H1 (cell line): ENCODE results near the gene DNAAF5. TPM values are rescaled to one million over a fixed set of nuclear protein-coding genes. Genes with fewer than 3 reads are reported as not detected.

Experiments
- CTCF ChIA-PET: fragments of 300-600 bp; sonication (Branson Sonifier 250); formaldehyde crosslinking; loops from one replicate; lab custom pipeline; 2021; ENCODE audit not compliant: partially characterized antibody; lab: Charles Lee
- POLR2A ChIA-PET: fragments of 300-600 bp; sonication (Branson Sonifier 250); formaldehyde crosslinking; loops from one replicate; lab custom pipeline; 2021; ENCODE audit warnings: inconsistent platforms; ENCODE audit not compliant: partially characterized antibody; lab: Charles Lee
- DNase-seq, 2 experiments: peaks; one replicate each; pipeline versions ENCODE4 v3.0.0 to v3.0.0-alpha.2; 2010 to 2022; ENCODE audit warnings: low spot score in 2 of 2, low read depth in 1 of 2, mixed read lengths in 1 of 2
- FAIRE-seq: peaks from 2 replicates; lab custom pipeline; 2011; peaks lifted over from hg19 to GRCh38; lab: Jason Lieb, UNC
- H2AFZ ChIP-seq: 2 replicates; pipeline ENCODE4 v1.8.1; 2012; ENCODE audit warnings: low read length, inconsistent platforms
- H2AK5ac ChIP-seq: 2 replicates; pipeline ENCODE4 v1.6.1; 2013; ENCODE audit warnings: low read depth, low read length
- H2BK120ac ChIP-seq: replicated peaks from 2 replicates; pipeline ENCODE3; 2013; ENCODE audit warnings: low read depth, low read length, inconsistent platforms
- H2BK12ac ChIP-seq: 2 replicates; pipeline ENCODE4 v1.6.1; 2013; ENCODE audit warnings: low read depth, low read length
- H2BK15ac ChIP-seq: 2 replicates; pipeline ENCODE4 v1.6.1; 2013; ENCODE audit warnings: low read length
- H2BK20ac ChIP-seq: 2 replicates; pipeline ENCODE4 v1.6.1; 2013; ENCODE audit warnings: low read length
- H2BK5ac ChIP-seq: 2 replicates; pipeline ENCODE4 v1.6.1; 2013; ENCODE audit warnings: low read depth, low read length
- H3K14ac ChIP-seq: 2 replicates; pipeline ENCODE4 v1.6.1; 2013; ENCODE audit warnings: inconsistent platforms; ENCODE audit not compliant: insufficient read length
- H3K18ac ChIP-seq: 2 replicates; pipeline ENCODE4 v1.6.1; 2013; ENCODE audit warnings: low read length; ENCODE audit errors: extremely low read depth
- H3K23ac ChIP-seq: 2 replicates; pipeline ENCODE4 v1.6.1; 2013; ENCODE audit warnings: inconsistent platforms; ENCODE audit not compliant: insufficient read length
- H3K23me2 ChIP-seq: 2 replicates; pipeline ENCODE4 v1.6.1; 2013; ENCODE audit warnings: low read depth, low read length
- H3K27ac ChIP-seq: 2 replicates; pipeline ENCODE4 v1.6.1; 2011; ENCODE audit warnings: low read depth, low read length, inconsistent platforms
- H3K27me3 ChIP-seq, 4 experiments: replicated peaks in 1 of 4; 1 replicate in 1 of 4; 2 replicates in 3 of 4; pipeline versions ENCODE4 v1.6.1 to v1.8.1; 2011 to 2013; ENCODE audit warnings: low read length in 3 of 4, mild to moderate bottlenecking in 3 of 4, inconsistent platforms in 2 of 4, mixed read lengths in 2 of 4, moderate library complexity in 1 of 4; ENCODE audit not compliant: control insufficient read depth in 3 of 4, insufficient read depth in 3 of 4; ENCODE audit errors: extremely low read depth in 1 of 4
- H3K36me3 ChIP-seq, 4 experiments: 2 replicates each; pipeline versions ENCODE4 v1.6.1 to v1.8.1; 2011 to 2013; ENCODE audit warnings: mild to moderate bottlenecking in 4 of 4, low read length in 3 of 4, moderate library complexity in 2 of 4, control low read depth in 1 of 4, inconsistent platforms in 1 of 4; ENCODE audit not compliant: insufficient read depth in 4 of 4, control insufficient read depth in 2 of 4
- H3K4ac ChIP-seq: replicated peaks from 2 replicates; pipeline ENCODE3; 2013; ENCODE audit warnings: low read length, low read depth, mixed read lengths, inconsistent platforms; ENCODE audit not compliant: insufficient read length
- H3K4me1 ChIP-seq, 4 experiments: replicated peaks in 1 of 4; 1 replicate in 1 of 4; 2 replicates in 3 of 4; pipeline versions ENCODE4 v1.6.1 to v1.8.1; 2011 to 2013; ENCODE audit warnings: low read length in 3 of 4, inconsistent platforms in 2 of 4, mixed read lengths in 1 of 4; ENCODE audit not compliant: insufficient read depth in 4 of 4, control insufficient read depth in 3 of 4
- H3K4me2 ChIP-seq, 2 experiments: 2 replicates each; pipeline versions ENCODE4 v1.6.1 to v1.8.1; 2011 to 2013; ENCODE audit warnings: low read depth in 2 of 2, low read length in 2 of 2, control low read depth in 1 of 2, inconsistent platforms in 1 of 2, mild to moderate bottlenecking in 1 of 2; ENCODE audit not compliant: insufficient read depth in 1 of 2
- H3K4me3 ChIP-seq, 4 experiments: fragments of 200-600, 300-600 bp in 1 of 4; sonication (generic), shearing (Covaris generic), sonication (Bioruptor Twin) in 1 of 4; 2 replicates each; pipeline versions ENCODE4 v1.5.1 to v1.8.1; 2011 to 2016; ENCODE audit warnings: low read length in 4 of 4, low read depth in 3 of 4, control low read depth in 2 of 4, inconsistent platforms in 2 of 4, mild to moderate bottlenecking in 2 of 4, mixed read lengths in 1 of 4, moderate library complexity in 1 of 4; ENCODE audit not compliant: insufficient read depth in 2 of 4; ENCODE audit errors: extremely low read depth in 1 of 4
- H3K56ac ChIP-seq: replicated peaks from 2 replicates; pipeline ENCODE3; 2013; ENCODE audit warnings: low read depth, mild to moderate bottlenecking, mixed read lengths, low read length, inconsistent platforms; ENCODE audit not compliant: insufficient read length
- H3K79me1 ChIP-seq: 2 replicates; pipeline ENCODE4 v1.6.1; 2013; ENCODE audit warnings: low read depth, low read length, control low read depth
- H3K79me2 ChIP-seq, 2 experiments: 2 replicates each; pipeline versions ENCODE4 v1.6.1 to v1.8.1; 2012 to 2013; ENCODE audit warnings: low read length in 2 of 2, mild to moderate bottlenecking in 2 of 2, inconsistent platforms in 1 of 2; ENCODE audit not compliant: insufficient read depth in 2 of 2, control insufficient read depth in 1 of 2
- H3K9ac ChIP-seq, 4 experiments: replicated peaks in 1 of 4; 1 replicate in 1 of 4; 2 replicates in 3 of 4; pipeline versions ENCODE4 v1.6.1 to v1.8.1; 2011 to 2013; ENCODE audit warnings: low read depth in 3 of 4, low read length in 3 of 4, control low read depth in 2 of 4, mild to moderate bottlenecking in 2 of 4, moderate library complexity in 2 of 4, inconsistent platforms in 1 of 4; ENCODE audit errors: extremely low read depth in 1 of 4
- H3K9me3 ChIP-seq, 2 experiments: 2 replicates each; pipeline versions ENCODE4 v1.6.1 to v1.8.1; 2012 to 2013; ENCODE audit warnings: mild to moderate bottlenecking in 2 of 2, moderate library complexity in 2 of 2, control low read depth in 1 of 2, inconsistent platforms in 1 of 2, low read depth in 1 of 2, low read length in 1 of 2, mixed read lengths in 1 of 2; ENCODE audit not compliant: insufficient read depth in 2 of 2
- H4K20me1 ChIP-seq, 2 experiments: replicated peaks in 1 of 2; 2 replicates each; pipeline versions ENCODE3 to v1.8.1; 2011 to 2013; ENCODE audit warnings: inconsistent platforms in 2 of 2, low read length in 2 of 2, mild to moderate bottlenecking in 1 of 2; ENCODE audit not compliant: insufficient read depth in 2 of 2, control insufficient read depth in 1 of 2
- H4K5ac ChIP-seq: 2 replicates; pipeline ENCODE4 v1.6.1; 2013; ENCODE audit warnings: low read length, low read depth, mixed read lengths, inconsistent platforms; ENCODE audit not compliant: insufficient read length
- H4K8ac ChIP-seq: 2 replicates; pipeline ENCODE4 v1.8.0; 2013; ENCODE audit warnings: mild to moderate bottlenecking, moderate library complexity, low read length, inconsistent platforms; ENCODE audit not compliant: insufficient read depth; ENCODE audit errors: extremely low read depth
- H4K91ac ChIP-seq: replicated peaks from 2 replicates; pipeline ENCODE3; 2013; ENCODE audit warnings: low read length, mixed read lengths, inconsistent platforms; ENCODE audit not compliant: insufficient read length
- E2F6 ChIP-seq: IDR thresholded peaks from 2 replicates; pipeline ENCODE4 v1.6.1; 2012; ENCODE audit warnings: inconsistent platforms
- HDAC6 ChIP-seq: IDR thresholded peaks from one replicate; pipeline ENCODE4 v1.7.1; 2012; ENCODE audit warnings: low read depth, mild to moderate bottlenecking, inconsistent platforms, low read length, moderate library complexity
- KDM1A ChIP-seq: fragments of 200-600, 300-600 bp; sonication (generic); IDR thresholded peaks from 2 replicates; pipeline ENCODE4 v1.7.1; 2016; ENCODE audit warnings: mild to moderate bottlenecking, low read length, borderline replicate concordance
- PHF8 ChIP-seq: fragments of 200-600 bp; sonication (generic); conservative IDR thresholded peaks from 2 replicates; pipeline ENCODE4 v1.7.1; 2012; ENCODE audit warnings: low read depth, mild to moderate bottlenecking, inconsistent platforms, low read length, moderate library complexity
- POLR2A ChIP-seq, 2 experiments: IDR thresholded peaks; 1 replicate in 1 of 2; 2 replicates in 1 of 2; pipeline ENCODE4 v1.6.1; 2011; ENCODE audit warnings: low read depth in 2 of 2, low read length in 2 of 2, mild to moderate bottlenecking in 2 of 2; ENCODE audit errors: control extremely low read depth in 1 of 2
- RFX5 ChIP-seq: IDR thresholded peaks from 2 replicates; pipeline ENCODE4 v1.6.1; 2011; ENCODE audit warnings: low read depth, low read length, improper control_type of control experiment, borderline replicate concordance
- RNF2 ChIP-seq: fragments of 200-900, 300-1000 bp; sonication (generic); IDR thresholded peaks from 2 replicates; pipeline ENCODE4 v1.7.1; 2016; ENCODE audit warnings: borderline replicate concordance, low read depth, mild to moderate bottlenecking, antibody characterized with exemption, low read length; ENCODE audit not compliant: poor library complexity, severe bottlenecking; ENCODE audit errors: missing control alignments
- SP4 ChIP-seq: IDR thresholded peaks from 2 replicates; pipeline ENCODE4 v1.6.1; 2012; ENCODE audit warnings: low read length, inconsistent platforms
- TAF7 ChIP-seq: optimal IDR thresholded peaks from 2 replicates; pipeline ENCODE3; 2011; ENCODE audit warnings: low read depth, mild to moderate bottlenecking, inconsistent platforms, low read length, moderate library complexity, borderline replicate concordance
- ZNF274 ChIP-seq: IDR thresholded peaks from 2 replicates; pipeline ENCODE4 v1.7.0; 2012; ENCODE audit warnings: low read length, borderline replicate concordance; ENCODE audit errors: extremely low read depth
- WGBS, 2 experiments: shearing (Covaris generic) in 1 of 2; methylation state at CpG; one replicate each; pipeline versions ENCODE4 v1.1.6 to v1.1.7; 2013 to 2015; ENCODE audit warnings: low lambda C conversion rate in 2 of 2, mixed read lengths in 2 of 2, inconsistent platforms in 1 of 2, low coverage in 1 of 2, missing lambda C conversion rate in 1 of 2; ENCODE audit not compliant: insufficient replicate concordance in 2 of 2, insufficient coverage in 1 of 2, insufficient read length in 1 of 2; ENCODE audit errors: extremely low coverage in 1 of 2, missing lambda C conversion rate in 1 of 2; 5-methylcytosine and 5-hydroxymethylcytosine counted together
- polyA plus RNA-seq, 7 experiments: library from polyadenylated mRNA; depleted of rRNA in 3 of 7; stranded (reverse) in 5 of 7; unstranded in 2 of 7; fragments of >200 nt in 5 of 7; fragments of 200-250 nt in 2 of 7; gene quantifications; 1 replicate in 5 of 7; 2 replicates in 1 of 7; 4 replicates in 1 of 7; pipeline versions ENCODE4 v1.2.1 to v1.2.3, GENCODE V29; 2011 to 2013; ENCODE audit warnings: missing spikeins in 2 of 7, mixed read lengths in 2 of 7
- total RNA-seq: library from RNA; stranded (reverse); fragmentation: NEBNext Ultra II Directional; extraction: Animal tissue kit (Norgen Biotek cat#: 25700); gene quantifications from 2 replicates; pipeline ENCODE4 v1.2.1, GENCODE V29; 2021

DNAAF5 gene
- total and polyA plus RNA-seq, 2 of the 8 experiments (the other 6 are each of a cell fraction or from before 2014, with no cell fraction given): 55.1 to 95.9 TPM

- H3K18ac ChIP-seq: no peak overlapping the region
- H3K4ac ChIP-seq: no peak overlapping the region
- H3K36me3 ChIP-seq: no peaks in the 10 kb centered on the region; a peak in 1 of 8 replicates
- H3K4me1 ChIP-seq: peaks cover 0 to 7% (median 4%) of the 10 kb centered on the region in 4 experiments; a peak in 5 of 7 replicates
- WGBS, 2 experiments: 86% methylated on average over 10 of the region's 10 CpGs; no CpG with 5 or more reads in 1 of the 2 experiments
- H4K8ac ChIP-seq: no peak overlapping the region
- H3K79me2 ChIP-seq: peaks cover 0 to 37% of the 10 kb centered on the region in 2 experiments; a peak in 2 of 4 replicates
- H4K91ac ChIP-seq: no peak overlapping the region
- H3K79me1 ChIP-seq: peaks cover 7% of the 10 kb centered on the region
- POLR2A ChIA-PET: interaction anchor here (1.2 kb wide), 1 partner anchor 11 kb away, joined by 3 read pairs; the partner anchor contains the start of genes DNAAF5 and PRKAR1B
- H2AK5ac ChIP-seq: no peak overlapping the region
- H2BK5ac ChIP-seq: no peak overlapping the region
- H3K23ac ChIP-seq: no peak overlapping the region
- H2BK120ac ChIP-seq: no peak overlapping the region
- H3K4me2 ChIP-seq: no peak overlapping the region
- H3K9ac ChIP-seq: no peak overlapping the region
- H3K56ac ChIP-seq: no peak overlapping the region
- H2BK12ac ChIP-seq: no peak overlapping the region
- DNase-seq (no peak), FAIRE-seq (no peak)
- H3K4me3 ChIP-seq: no peak overlapping the region
- no peaks in the 10 kb centered on the region for H3K27me3 ChIP-seq
- H4K20me1 ChIP-seq: peaks cover 0 to 10% of the 10 kb centered on the region in 2 experiments
- no peak overlapping the region for H3K14ac ChIP-seq
- H2BK15ac ChIP-seq: no peak overlapping the region
- H4K5ac ChIP-seq: no peak overlapping the region
- H2AFZ ChIP-seq: no peak overlapping the region
- no peak overlapping the region for H2BK20ac ChIP-seq
- CTCF ChIA-PET: interaction anchor here (0.6 to 1.5 kb wide), 5 partner anchors 10 to 1731 kb away, joined by 3 to 4 read pairs (median 3); partner anchors contain the start of gene DNAAF5
- H3K9me3 ChIP-seq: peaks cover 0 to 5% of the 10 kb centered on the region in 2 experiments; a peak in 2 of 4 replicates
- no peaks in the 10 kb centered on the region for H3K23me2 ChIP-seq
- TF ChIP-seq RFX5 (no peak), SP4 (no peak), RNF2 (no peak), ZNF274 (no peak), POLR2A (IDR thresholded peaks at IDR 0.05; ENCODE audit: control extremely low read depth in 1 of 2, low read depth in 2 of 2, low read length in 2 of 2) (no peak), KDM1A (no peak), HDAC6 (no peak), E2F6 (no peak), TAF7 (no peak), PHF8 (no peak)
- H3K27ac ChIP-seq: no peak overlapping the region
Observed at GRCh38 chr7:716222-716621, 10.3 kb upstream of the DNAAF5 start.
